Small intestine (tissue), 7 donors: ENCODE data around the gene CRB1. TPM values are rescaled to one million over a fixed set of nuclear protein-coding genes. Genes with fewer than 3 reads are reported as not detected.

Experiments used
- DNase-seq, 2 donors: peaks; one replicate each; pipeline versions ENCODE4 v3.0.0 to v3.0.0-alpha.2; 2013
- FAIRE-seq: peaks from 2 replicates; lab custom pipeline; 2012; peaks lifted over from hg19 to GRCh38; lab: Jason Lieb, UNC
- H3K27ac ChIP-seq, 3 donors: one replicate each; pipeline ENCODE4 v1.5.1; 2013; ENCODE audit warnings: low read length in 2 of 3, mild to moderate bottlenecking in 2 of 3, control low read depth in 1 of 3, inconsistent platforms in 1 of 3, low read depth in 1 of 3, moderate library complexity in 1 of 3
- H3K27me3 ChIP-seq, 3 donors: one replicate each; pipeline ENCODE4 v1.6.1; 2013; ENCODE audit warnings: low read length in 3 of 3, inconsistent platforms in 1 of 3; ENCODE audit not compliant: control insufficient read depth in 3 of 3, insufficient read depth in 3 of 3
- H3K36me3 ChIP-seq, 3 donors: one replicate each; pipeline ENCODE4 v1.6.1; 2013; ENCODE audit warnings: low read length in 3 of 3, inconsistent platforms in 1 of 3, low read depth in 1 of 3, mild to moderate bottlenecking in 1 of 3, moderate library complexity in 1 of 3; ENCODE audit not compliant: control insufficient read depth in 3 of 3, insufficient read depth in 2 of 3
- H3K4me1 ChIP-seq, 3 donors: one replicate each; pipeline ENCODE4 v1.6.1; 2013; ENCODE audit warnings: low read length in 2 of 3, inconsistent platforms in 1 of 3, low read depth in 1 of 3, mild to moderate bottlenecking in 1 of 3, moderate library complexity in 1 of 3; ENCODE audit not compliant: control insufficient read depth in 3 of 3, insufficient read depth in 2 of 3
- H3K4me3 ChIP-seq, 3 donors: one replicate each; pipeline ENCODE4 v1.5.1; 2013; ENCODE audit warnings: low read length in 3 of 3, control low read depth in 1 of 3, inconsistent platforms in 1 of 3, low read depth in 1 of 3, mild to moderate bottlenecking in 1 of 3, moderate library complexity in 1 of 3
- H3K9me3 ChIP-seq, 2 donors: one replicate each; pipeline ENCODE4 v1.6.1; 2013; ENCODE audit warnings: low read depth in 1 of 2, low read length in 1 of 2; ENCODE audit not compliant: control insufficient read depth in 2 of 2, insufficient read depth in 1 of 2
- WGBS, 3 donors: extraction: QIAGEN DNeasy Blood & Tissue Kit; methylation state at CpG; one replicate each; pipeline ENCODE4 v1.1.7; 2013; 5-methylcytosine and 5-hydroxymethylcytosine counted together
- polyA plus RNA-seq, 4 donors: library from polyadenylated mRNA; stranded (reverse) in 3 of 4; unstranded in 1 of 4; fragments of 200-250 nt in 3 of 4; fragments of 120-200 nt in 1 of 4; gene quantifications; one replicate each; pipeline versions ENCODE4 v1.2.1 to v1.2.3, GENCODE V29; 2013
- donor health status: healthy with polysubstance abuse.
- donor health status: control.
- donor health status: control.
- donor health status: Bipolar disorder and iron deficiency.
- donor health status: healthy.

The CRB1 gene
- polyA plus RNA-seq, 4 donors, result 0.06 to 0.10 TPM; not detected in 2

GRCh38 chr1:197341626-197342025 lies 73.6 kb downstream of the CRB1 start:
- DNase-seq (no peak), FAIRE-seq (no peak)
- Histone ChIP-seq H3K36me3 (no peaks in the 10 kb centered on the region), H3K4me1 (no peaks in the 10 kb centered on the region), H3K27me3 (no peaks in the 10 kb centered on the region), H3K27ac (no peak overlapping the region), H3K4me3 (no peak overlapping the region), H3K9me3 (no peaks in the 10 kb centered on the region)
- 50 to 75% (median 63%) methylated on average over 1 of the region's 1 CpG for WGBS, 3 donors

- WGBS, 3 donors, result 48 to 56% (median 53%) methylated on average over 3 of the region's 3 CpGs
- H3K4me1 ChIP-seq, result no peaks in the 10 kb centered on the region
- H3K27me3 ChIP-seq, result no peaks in the 10 kb centered on the region
- no peak for FAIRE-seq
- no peaks in the 10 kb centered on the region for H3K36me3 ChIP-seq
- no peak overlapping the region for H3K27ac ChIP-seq
- H3K9me3 ChIP-seq, result no peaks in the 10 kb centered on the region
- DNase-seq, result no peak
- no peak overlapping the region for H3K4me3 ChIP-seq
Observed at GRCh38 chr1:197342044-197342565, 74.1 kb downstream of the CRB1 start.

- Histone ChIP-seq H3K36me3 (no peaks in the 10 kb centered on the region), H3K9me3 (no peaks in the 10 kb centered on the region), H3K27me3 (no peaks in the 10 kb centered on the region), H3K4me3 (no peak overlapping the region), H3K27ac (no peak overlapping the region), H3K4me1 (no peaks in the 10 kb centered on the region)
- DNase-seq (no peak), FAIRE-seq (no peak)
- whole genome bisulfite sequencing, 3 donors, result 29 to 38% (median 31%) methylated on average over 2 of the region's 2 CpGs
Observed at GRCh38 chr1:197342669-197343068, 74.6 kb downstream of the CRB1 start.

- DNase-seq, result no peak
- H3K9me3 ChIP-seq, result no peaks in the 10 kb centered on the region
- FAIRE-seq, result no peak
- no peak overlapping the region for H3K4me3 ChIP-seq
- no peaks in the 10 kb centered on the region for H3K27me3 ChIP-seq
- H3K4me1 ChIP-seq, result no peaks in the 10 kb centered on the region
- H3K36me3 ChIP-seq, result no peaks in the 10 kb centered on the region
- no peak overlapping the region for H3K27ac ChIP-seq
- 41 to 50% (median 47%) methylated on average over 4 of the region's 4 CpGs for WGBS, 3 donors
Observed at GRCh38 chr1:197343663-197344273, 75.7 kb downstream of the CRB1 start.

GRCh38 chr1:197351821-197352440 lies 83.9 kb downstream of the CRB1 start:
- H3K27me3 ChIP-seq, result no peaks in the 10 kb centered on the region
- FAIRE-seq, result no peak
- no peak for DNase-seq
- no peaks in the 10 kb centered on the region for H3K9me3 ChIP-seq
- no peak overlapping the region for H3K4me3 ChIP-seq
- no peaks in the 10 kb centered on the region for H3K36me3 ChIP-seq
- 52 to 61% (median 53%) methylated on average over 2 of the region's 2 CpGs for WGBS, 3 donors
- H3K27ac ChIP-seq, result no peak overlapping the region
- no peaks in the 10 kb centered on the region for H3K4me1 ChIP-seq

GRCh38 chr1:197355248-197355995 lies 87.4 kb downstream of the CRB1 start:
- WGBS, 3 donors, result 87 to 94% (median 90%) methylated on average over 32 to 39 of the region's 39 CpGs
- Histone ChIP-seq H3K4me1 (no peaks in the 10 kb centered on the region), H3K4me3 (no peak overlapping the region), H3K27ac (no peak overlapping the region), H3K9me3 (no peaks in the 10 kb centered on the region), H3K36me3 (no peaks in the 10 kb centered on the region), H3K27me3 (no peaks in the 10 kb centered on the region)
- FAIRE-seq, result no peak
- no peak for DNase-seq

GRCh38 chr1:197356723-197357533 lies 88.9 kb downstream of the CRB1 start:
- DNase-seq, result peak; percentile 36 to 57
- 53 to 62% (median 56%) methylated on average over 5 of the region's 5 CpGs for WGBS, 3 donors
- Histone ChIP-seq H3K4me3 (no peak overlapping the region), H3K4me1 (no peaks in the 10 kb centered on the region), H3K9me3 (no peaks in the 10 kb centered on the region), H3K36me3 (no peaks in the 10 kb centered on the region), H3K27me3 (no peaks in the 10 kb centered on the region), H3K27ac (no peak overlapping the region)
- FAIRE-seq, result no peak

GRCh38 chr1:197358959-197359358 lies 90.9 kb downstream of the CRB1 start:
- FAIRE-seq (no peak), DNase-seq (no peak)
- no peaks in the 10 kb centered on the region for H3K36me3 ChIP-seq
- H3K9me3 ChIP-seq, result no peaks in the 10 kb centered on the region
- no peaks in the 10 kb centered on the region for H3K4me1 ChIP-seq
- H3K4me3 ChIP-seq, result no peak overlapping the region
- H3K27me3 ChIP-seq, result no peaks in the 10 kb centered on the region
- H3K27ac ChIP-seq, result no peak overlapping the region
- WGBS, 3 donors, result 42 to 49% (median 43%) methylated on average over 1 of the region's 1 CpG
